ENCODE measurements around the gene SLC26A1. TPM values are rescaled to one million over a fixed set of nuclear protein-coding genes. Genes with fewer than 3 reads are reported as not detected.

Gene SLC26A1
- total and polyA plus RNA-seq, 3 experiments from 2014 or later = 1.1 TPM; not detected in 2

GRCh38 chr4:987624-988513, 5.3 kb downstream of the SLC26A1 start:
- H3K27me3 ChIP-seq (ENCODE audit: insufficient read depth, low read length, poor library complexity, severe bottlenecking) = no peaks in the 10 kb centered on the region
- no peaks in the 10 kb centered on the region for H3K36me3 ChIP-seq (ENCODE audit: insufficient read depth, low read length)
- ChIA-PET CTCF (interaction anchor here (0.6 to 5.5 kb wide), 22 partner anchors 10 to 743 kb away, joined by 3 to 60 read pairs (median 4); partner anchors contain the start of genes GAK and TMEM175), POLR2A (interaction anchor here (0.6 to 1.7 kb wide), 4 partner anchors 56 to 245 kb away, joined by 3 to 10 read pairs (median 8); partner anchors contain the start of genes GAK and TMEM175)
- H3K27ac Mint-ChIP-seq = peak overlapping the region in 1 of 8 donors; percentile 82
- peaks cover 0 to 11% (median 0%) of the 10 kb centered on the region in 3 donors for H3K36me3 Mint-ChIP-seq
- peak overlapping the region; percentile 24 for H3K27ac ChIP-seq (ENCODE audit: low read depth, low read length)
- no peaks in the 10 kb centered on the region for H3K9me3 Mint-ChIP-seq
- peaks cover 15 to 33% (median 16%) of the 10 kb centered on the region in 3 donors for H3K4me1 Mint-ChIP-seq
- H3K4me3 Mint-ChIP-seq = peak overlapping the region; percentile 49 to 80 (median 72)
- no peaks in the 10 kb centered on the region for H3K27me3 Mint-ChIP-seq
- H3K9me3 ChIP-seq (ENCODE audit: low read length) = no peaks in the 10 kb centered on the region
- peak overlapping the region; percentile 74 for H3K4me3 ChIP-seq (ENCODE audit: low read length)
- peaks cover 23% of the 10 kb centered on the region for H3K4me1 ChIP-seq (ENCODE audit: insufficient read depth, low read length)
- no peak for DNase-seq

DNA sequence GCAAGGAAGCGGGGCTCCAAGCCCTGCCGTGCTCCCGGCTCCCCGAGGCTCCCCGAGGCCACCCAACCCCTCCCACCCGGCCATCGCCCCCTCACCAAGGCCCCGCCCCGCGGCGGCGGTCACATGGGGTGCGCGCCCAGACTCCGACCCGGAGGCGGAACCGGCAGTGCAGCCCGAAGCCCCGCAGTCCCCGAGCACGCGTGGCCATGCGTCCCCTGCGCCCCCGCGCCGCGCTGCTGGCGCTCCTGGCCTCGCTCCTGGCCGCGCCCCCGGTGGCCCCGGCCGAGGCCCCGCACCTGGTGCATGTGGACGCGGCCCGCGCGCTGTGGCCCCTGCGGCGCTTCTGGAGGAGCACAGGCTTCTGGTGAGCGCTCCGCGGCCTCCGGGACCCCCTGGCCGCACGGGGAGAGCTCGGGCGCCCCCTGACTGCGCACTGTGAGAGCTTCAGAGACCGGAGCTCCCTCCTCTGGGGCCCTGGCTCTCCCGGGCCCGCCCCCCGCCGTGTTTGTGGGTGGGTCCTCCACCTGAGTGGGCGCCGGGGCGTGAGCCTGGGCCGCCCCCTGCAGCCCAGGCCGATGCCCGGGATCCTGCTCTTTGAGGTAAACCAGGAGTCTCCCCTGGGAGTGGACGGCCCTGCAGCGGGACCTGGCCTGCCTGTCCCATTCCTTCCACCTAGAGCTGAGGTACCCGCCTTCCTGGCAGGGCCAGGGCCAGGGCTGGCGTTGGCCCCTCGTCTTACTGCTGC, 6.2 kb downstream of the SLC26A1 start, which contains the start of gene IDUA:
Gene IDUA (plus strand): TSS at position 166 of the 745 bp plus-strand sequence. CDS start 41 bp downstream, at position 207.
- H3K36me3 Mint-ChIP-seq = peaks cover 0 to 8% (median 0%) of the 10 kb centered on the region in 3 donors
- DNase-seq = peak; percentile 83 to 91 (median 85)
- H3K27ac ChIP-seq (ENCODE audit: low read depth, low read length) = peak within 1 kb of the TSS; percentile 60

GRCh38 chr4:986428-986878, 6.8 kb downstream of the SLC26A1 start:
- Mint-ChIP-seq H3K9me3 (no peaks in the 10 kb centered on the region), H3K36me3 (peaks cover 0 to 8% (median 0%) of the 10 kb centered on the region in 3 donors), H3K27me3 (no peaks in the 10 kb centered on the region), H3K4me3 (peak overlapping the region; percentile 86 to 95 (median 89)), H3K4me1 (peaks cover 15 to 33% (median 16%) of the 10 kb centered on the region in 3 donors), H3K27ac (peak overlapping the region; percentile 64 to 96 (median 89))
- Histone ChIP-seq H3K9me3 (ENCODE audit: low read length) (no peaks in the 10 kb centered on the region), H3K36me3 (ENCODE audit: insufficient read depth, low read length) (no peaks in the 10 kb centered on the region), H3K4me1 (ENCODE audit: insufficient read depth, low read length) (peaks cover 23% of the 10 kb centered on the region), H3K27me3 (ENCODE audit: insufficient read depth, low read length, poor library complexity, severe bottlenecking) (no peaks in the 10 kb centered on the region), H3K27ac (ENCODE audit: low read depth, low read length) (peak overlapping the region; percentile 60), H3K4me3 (ENCODE audit: low read length) (peak overlapping the region; percentile 74)
- no peak for DNase-seq
- CTCF ChIA-PET = interaction anchor here (1.0 to 5.5 kb wide), 14 partner anchors 16 to 742 kb away, joined by 3 to 60 read pairs (median 4); no protein-coding TSS in a partner anchor
- POLR2A ChIA-PET = interaction anchor here (0.6 to 1.7 kb wide), 6 partner anchors 13 to 244 kb away, joined by 3 to 10 read pairs (median 6); partner anchors contain the start of genes DGKQ, GAK and TMEM175

More for the DNA sequence above, 6.2 kb downstream of the SLC26A1 start, which contains the start of gene IDUA:
- H3K9me3 ChIP-seq (ENCODE audit: low read length) = no peaks in the 10 kb centered on the region
- no peaks in the 10 kb centered on the region for H3K36me3 ChIP-seq (ENCODE audit: insufficient read depth, low read length)
- H3K4me3 ChIP-seq (ENCODE audit: low read length) = peak within 1 kb of the TSS; percentile 74
- peaks cover 23% of the 10 kb centered on the region for H3K4me1 ChIP-seq (ENCODE audit: insufficient read depth, low read length)
- Mint-ChIP-seq H3K4me3 (peak within 1 kb of the TSS; percentile 86 to 95 (median 89)), H3K9me3 (no peaks in the 10 kb centered on the region), H3K27me3 (no peaks in the 10 kb centered on the region), H3K4me1 (peaks cover 15 to 33% (median 16%) of the 10 kb centered on the region in 3 donors), H3K27ac (peak within 1 kb of the TSS; percentile 64 to 96 (median 89))
- POLR2A ChIA-PET = interaction anchor here (0.6 to 1.7 kb wide), 5 partner anchors 23 to 245 kb away, joined by 3 to 10 read pairs (median 8); partner anchors contain the start of genes GAK and TMEM175
- H3K27me3 ChIP-seq (ENCODE audit: insufficient read depth, low read length, poor library complexity, severe bottlenecking) = no peaks in the 10 kb centered on the region
- CTCF ChIA-PET = interaction anchor here (0.6 to 5.5 kb wide), 22 partner anchors 9 to 743 kb away, joined by 3 to 60 read pairs (median 4); partner anchors contain the start of genes GAK and TMEM175

DNA sequence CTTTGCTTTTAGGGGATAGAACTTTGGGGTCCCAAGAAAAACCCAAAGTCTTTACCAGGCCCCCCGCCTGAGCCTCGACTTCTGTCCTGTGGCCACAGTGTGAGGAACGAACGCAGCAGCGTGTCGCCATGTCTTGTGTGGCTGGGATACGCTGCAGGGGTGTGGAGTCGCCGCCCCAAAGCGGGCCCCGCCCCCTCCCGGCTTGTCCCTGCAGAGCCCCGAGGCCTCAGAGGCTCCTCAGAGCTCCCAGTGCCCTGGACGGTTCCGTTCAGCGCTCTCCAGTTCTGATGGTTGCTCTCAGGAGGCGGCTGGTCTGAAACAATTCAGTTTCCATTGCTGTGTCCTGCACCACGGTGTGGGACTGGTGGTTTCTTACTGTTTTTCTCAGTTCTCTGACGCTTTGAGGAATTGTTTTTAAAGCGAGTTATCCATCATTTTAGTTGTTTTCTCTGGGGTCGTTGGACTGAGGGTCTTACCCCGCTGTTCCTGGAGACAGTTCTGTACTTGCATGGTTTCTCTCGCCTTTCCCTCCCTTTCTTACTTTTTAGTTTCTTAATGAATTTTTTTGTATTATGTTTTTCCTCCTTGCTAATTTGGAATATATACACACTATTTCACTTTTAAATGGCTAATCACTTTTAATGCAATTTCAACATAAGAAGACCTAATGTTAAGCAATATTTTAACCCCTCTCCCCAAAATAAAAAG, 7.9 kb downstream of the SLC26A1 start:
- peak overlapping the region; percentile 35 for H3K4me3 ChIP-seq (ENCODE audit: low read length)
- Mint-ChIP-seq H3K36me3 (peaks cover 0 to 5% (median 0%) of the 10 kb centered on the region in 3 donors), H3K9me3 (no peaks in the 10 kb centered on the region), H3K4me3 (peak overlapping the region; percentile 61 to 95 (median 78)), H3K27ac (peak overlapping the region in 7 of 8 donors; percentile 30 to 92 (median 67)), H3K4me1 (peaks cover 15 to 33% (median 16%) of the 10 kb centered on the region in 3 donors), H3K27me3 (peaks cover 0 to 1% of the 10 kb centered on the region in 2 donors)
- H3K36me3 ChIP-seq (ENCODE audit: insufficient read depth, low read length) = no peaks in the 10 kb centered on the region
- H3K9me3 ChIP-seq (ENCODE audit: low read length) = no peaks in the 10 kb centered on the region
- POLR2A ChIA-PET = interaction anchor here (1.3 kb wide), 1 partner anchor 11 kb away, joined by 4 read pairs; the partner anchor contains the start of gene DGKQ
- H3K27me3 ChIP-seq (ENCODE audit: insufficient read depth, low read length, poor library complexity, severe bottlenecking) = no peaks in the 10 kb centered on the region
- H3K27ac ChIP-seq (ENCODE audit: low read depth, low read length) = no peak overlapping the region
- peak; percentile 53 to 78 (median 57) for DNase-seq
- H3K4me1 ChIP-seq (ENCODE audit: insufficient read depth, low read length) = peaks cover 23% of the 10 kb centered on the region
- CTCF ChIA-PET = interaction anchor here (5.5 kb wide), 1 partner anchor 245 kb away, joined by 60 read pairs; no protein-coding TSS in a partner anchor

GRCh38 chr4:984336-985054, 8.7 kb downstream of the SLC26A1 start:
- Mint-ChIP-seq H3K27ac (peak overlapping the region in 7 of 8 donors; percentile 30 to 77 (median 64)), H3K4me3 (peak overlapping the region; percentile 61 to 86 (median 73)), H3K36me3 (peaks cover 0 to 1% (median 0%) of the 10 kb centered on the region in 3 donors), H3K9me3 (no peaks in the 10 kb centered on the region), H3K4me1 (peaks cover 15 to 33% (median 16%) of the 10 kb centered on the region in 3 donors), H3K27me3 (peaks cover 0 to 1% of the 10 kb centered on the region in 2 donors)
- POLR2A ChIA-PET = no interaction called here
- Histone ChIP-seq H3K4me3 (ENCODE audit: low read length) (peak overlapping the region; percentile 35), H3K36me3 (ENCODE audit: insufficient read depth, low read length) (no peaks in the 10 kb centered on the region), H3K27me3 (ENCODE audit: insufficient read depth, low read length, poor library complexity, severe bottlenecking) (no peaks in the 10 kb centered on the region), H3K4me1 (ENCODE audit: insufficient read depth, low read length) (peaks cover 23% of the 10 kb centered on the region), H3K9me3 (ENCODE audit: low read length) (no peaks in the 10 kb centered on the region), H3K27ac (ENCODE audit: low read depth, low read length) (no peak overlapping the region)
- DNase-seq = no peak
- CTCF ChIA-PET = no interaction called here

- Mint-ChIP-seq H3K36me3 (no peaks in the 10 kb centered on the region), H3K27ac (peak overlapping the region in 1 of 8 donors; percentile 33)
- POLR2A ChIA-PET = no interaction called here
Observed at GRCh38 chr4:982814-983213, 10.4 kb downstream of the SLC26A1 start.

More at GRCh38 chr4:982814-983213, 10.4 kb downstream of the SLC26A1 start:
- Mint-ChIP-seq H3K4me1 (peaks cover 14 to 29% (median 15%) of the 10 kb centered on the region in 3 donors), H3K27me3 (peaks cover 0 to 1% of the 10 kb centered on the region in 2 donors), H3K9me3 (no peaks in the 10 kb centered on the region), H3K4me3 (peak overlapping the region in 1 of 7 donors; percentile 34)
- peaks cover 23% of the 10 kb centered on the region for H3K4me1 ChIP-seq (ENCODE audit: insufficient read depth, low read length)
- H3K27me3 ChIP-seq (ENCODE audit: insufficient read depth, low read length, poor library complexity, severe bottlenecking) = no peaks in the 10 kb centered on the region
- H3K4me3 ChIP-seq (ENCODE audit: low read length) = no peak overlapping the region
- no peaks in the 10 kb centered on the region for H3K36me3 ChIP-seq (ENCODE audit: insufficient read depth, low read length)
- CTCF ChIA-PET = no interaction called here
- H3K9me3 ChIP-seq (ENCODE audit: low read length) = no peaks in the 10 kb centered on the region
- H3K27ac ChIP-seq (ENCODE audit: low read depth, low read length) = no peak overlapping the region
- DNase-seq = no peak
